Posterior cingulate gyrus (tissue), 11 donors: ENCODE measurements around the gene CHST3.
A peak's percentile ranks its signal among the peaks of the same experiment; 100 is the strongest.
"Not testable (repeated sequence)": the region's sequence is repeated elsewhere in the genome, so short reads cannot be mapped to it uniquely, and the experiment has no call there.

Experiments
- DNase-seq, 10 donors: peaks; one replicate each; pipeline versions ENCODE4 v3.0.0 to v3.0.0-alpha.2; 2020 to 2021; ENCODE audit warnings: mixed read lengths in 3 of 10
- intact Hi-C: fragments of 100-400 bp; cut with DNase I; formaldehyde crosslinking; loops from one replicate; pipeline ENCODE4 v1.15.1; 2023

CHST3 gene

DNA sequence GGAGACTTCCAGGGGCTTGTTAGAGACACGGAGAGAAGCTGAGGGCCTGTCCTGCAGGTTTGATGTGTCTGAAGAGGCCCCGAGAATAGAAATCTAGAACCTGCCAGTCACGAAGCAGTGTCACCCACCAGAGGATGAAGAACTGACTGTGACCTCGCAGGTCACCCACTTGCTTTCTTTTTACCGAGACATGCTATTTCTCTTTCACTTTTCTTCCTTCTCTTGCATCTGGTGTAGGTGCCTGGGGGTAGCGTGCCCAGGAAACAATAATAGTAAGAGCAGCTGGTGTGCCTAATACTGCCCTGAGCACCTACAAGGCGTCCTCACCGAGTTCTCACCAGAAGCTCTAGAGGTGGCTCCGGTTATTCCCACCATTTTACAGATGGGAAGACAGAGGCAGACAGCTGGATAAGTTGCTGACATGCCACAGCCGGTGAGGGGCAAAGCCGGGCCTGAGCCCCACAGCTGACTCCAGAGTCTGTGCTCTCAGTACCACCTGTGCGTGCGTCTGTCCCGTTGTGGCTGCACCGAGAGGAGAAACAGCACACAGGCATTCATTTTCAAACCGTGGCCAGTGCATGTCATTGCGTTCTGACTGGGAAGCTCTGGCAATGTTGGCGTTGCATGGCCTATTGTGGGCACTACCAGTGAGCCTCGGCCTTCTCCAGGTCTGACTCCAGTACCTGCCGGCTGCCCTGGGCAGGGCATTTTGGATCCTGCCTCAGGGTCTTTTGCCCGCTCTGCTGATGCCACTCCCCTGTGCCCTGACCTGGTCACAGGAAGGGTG is 7.8 kb downstream of the CHST3 start:
- intact Hi-C loops, result no loop called here
- DNase-seq, result no peak

DNA sequence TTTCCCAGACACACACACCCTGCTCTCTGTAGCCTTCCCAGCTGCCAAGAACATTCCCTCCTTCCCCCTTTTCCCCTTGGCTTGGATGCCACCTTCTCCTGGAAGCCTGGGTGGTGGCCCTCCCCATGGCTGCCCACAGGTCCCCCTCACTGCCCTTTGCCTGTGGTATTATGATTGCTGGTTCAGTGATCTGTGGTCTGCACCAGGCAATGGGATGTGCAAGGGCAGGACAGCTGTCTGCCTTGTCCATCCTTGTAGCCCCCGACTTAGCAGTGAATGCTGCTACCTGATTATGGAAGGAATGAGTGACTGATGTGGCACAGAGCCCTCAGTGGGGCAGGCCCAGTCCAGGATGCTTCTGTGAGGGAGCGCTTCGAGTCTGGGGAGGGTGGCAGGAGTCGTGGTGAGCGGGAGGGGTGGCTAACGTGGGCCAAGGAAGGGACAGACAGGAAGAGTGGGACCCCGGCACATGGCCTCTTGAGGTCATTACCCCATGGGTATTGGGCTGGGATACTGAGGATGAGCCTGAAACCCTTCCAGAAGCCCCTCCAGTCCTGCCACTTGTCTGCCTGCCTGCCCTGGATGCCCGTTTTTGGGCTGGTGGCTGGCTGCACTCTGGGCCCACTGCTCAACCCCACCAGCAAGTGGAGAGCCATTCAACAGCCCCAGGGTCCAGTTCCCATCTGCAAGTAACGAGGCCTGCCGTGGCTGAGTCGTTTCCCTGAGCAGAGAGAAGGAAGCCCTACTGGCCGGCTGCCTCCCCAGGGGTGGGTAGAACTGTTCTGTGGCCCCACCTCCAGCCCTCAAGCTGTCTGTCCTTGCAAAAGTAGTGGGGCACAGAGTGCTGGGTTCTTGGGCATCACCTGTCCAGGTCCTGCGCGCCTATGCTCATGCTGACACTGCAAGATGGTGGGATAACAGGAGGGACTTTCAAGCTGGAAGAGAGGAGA is 8.8 kb downstream of the CHST3 start:
- peak in 1 of 10 donors; percentile 37 for DNase-seq
- intact Hi-C loops, result no loop called here

DNA sequence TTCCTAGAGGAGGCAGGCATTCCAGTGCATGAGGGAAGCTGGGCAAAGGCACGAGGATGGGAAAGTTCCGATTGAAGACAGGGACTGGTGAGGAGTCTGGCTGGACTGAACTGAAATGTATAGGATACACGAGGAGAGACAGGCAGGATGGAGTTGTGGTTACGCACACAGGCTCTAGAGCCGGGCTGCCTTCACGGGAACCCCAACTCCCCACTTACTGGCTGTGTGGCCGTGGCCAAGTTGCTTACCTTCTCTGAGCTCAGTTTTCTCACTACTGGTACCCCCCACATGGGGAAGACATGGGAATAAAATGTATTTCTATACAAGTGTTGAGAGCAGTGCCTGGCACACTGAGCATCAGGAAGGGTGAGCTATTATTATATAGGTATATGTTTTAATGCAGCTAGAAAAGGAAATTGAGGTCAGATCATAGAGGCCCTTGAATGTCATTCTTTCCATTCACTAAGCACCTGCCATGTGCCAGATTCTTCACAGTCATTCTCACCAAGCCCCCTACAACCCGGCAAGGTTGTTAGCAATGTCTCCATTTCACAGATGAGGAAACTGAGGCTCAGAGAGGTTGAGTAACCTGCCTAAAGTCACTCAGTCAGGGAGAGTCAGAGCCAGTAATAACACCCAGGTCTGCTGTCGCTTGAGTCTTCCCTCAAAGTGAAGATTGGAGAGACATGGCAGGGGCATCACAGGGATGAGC is 9.7 kb downstream of the CHST3 start:
- intact Hi-C loops, result no loop called here

DNA sequence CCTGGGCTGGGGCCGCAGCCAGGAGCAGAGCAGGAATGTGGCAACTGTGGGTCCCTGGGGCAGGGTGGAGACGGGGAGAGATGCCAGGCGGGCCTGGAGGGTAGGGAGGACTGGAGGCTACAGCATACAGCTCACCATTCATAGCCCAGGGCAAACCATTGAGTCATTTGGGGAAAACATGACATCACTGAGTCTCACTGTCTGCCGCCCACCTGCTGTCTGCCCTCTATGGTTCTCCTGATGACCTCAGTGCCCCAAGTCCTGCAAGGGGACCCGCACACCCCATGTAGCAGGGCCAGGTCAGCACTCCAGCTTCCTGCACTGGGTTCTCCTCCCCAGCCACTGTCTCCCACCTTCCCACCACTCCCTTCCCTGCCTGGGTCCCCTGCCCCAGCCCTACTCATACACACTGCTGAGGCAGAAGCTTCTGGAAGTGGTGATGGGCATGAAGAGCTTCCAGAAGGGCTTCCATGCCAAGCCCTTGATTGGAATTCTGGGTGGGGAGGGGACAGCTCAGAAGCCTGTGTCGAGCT is 10.4 kb downstream of the CHST3 start:
- peak in 2 of 10 donors; percentile 73 to 79 for DNase-seq
- intact Hi-C loops, result no loop called here

More for the DNA sequence above, 9.7 kb downstream of the CHST3 start:
- no peak for DNase-seq

DNA sequence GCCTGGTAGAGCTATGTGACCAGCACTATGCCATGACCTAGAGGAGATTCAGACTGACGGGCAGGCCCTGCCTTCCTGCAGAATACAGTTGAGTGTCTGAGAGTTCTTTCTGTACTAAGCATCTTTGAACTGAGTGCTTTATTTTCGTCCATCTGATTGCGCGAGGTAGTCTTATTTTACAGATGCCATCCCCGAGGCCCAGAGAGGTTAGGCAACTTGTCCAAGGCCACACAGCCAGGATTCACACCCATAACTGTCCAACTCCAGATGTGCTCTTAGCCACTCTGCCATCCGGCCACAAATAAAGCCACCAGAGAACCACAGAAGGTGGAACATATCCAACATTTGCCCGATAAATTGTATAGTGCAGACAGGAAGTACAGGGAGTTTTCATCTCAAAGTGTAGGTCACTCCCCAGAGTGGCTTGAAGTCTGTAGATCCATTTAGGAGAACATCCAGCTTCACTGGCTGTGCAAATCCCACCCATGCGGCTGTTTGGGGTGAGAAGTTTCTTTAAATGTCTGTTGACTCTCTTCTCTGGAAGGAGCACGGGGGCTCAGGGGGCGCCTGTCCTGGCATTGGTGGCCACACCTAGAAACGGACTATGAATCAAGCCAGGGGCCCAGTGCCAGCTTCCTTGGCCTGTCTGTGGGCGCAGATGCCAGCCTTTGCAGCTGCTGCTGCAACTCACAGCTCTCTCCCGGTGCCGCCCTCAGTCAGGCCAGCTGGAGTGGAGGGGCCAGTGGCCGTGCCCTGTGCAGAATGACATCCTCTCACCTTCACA is 11.1 kb downstream of the CHST3 start:
- DNase-seq, result peak; percentile 72 to 97 (median 86)
- intact Hi-C loops, result no loop called here

DNA sequence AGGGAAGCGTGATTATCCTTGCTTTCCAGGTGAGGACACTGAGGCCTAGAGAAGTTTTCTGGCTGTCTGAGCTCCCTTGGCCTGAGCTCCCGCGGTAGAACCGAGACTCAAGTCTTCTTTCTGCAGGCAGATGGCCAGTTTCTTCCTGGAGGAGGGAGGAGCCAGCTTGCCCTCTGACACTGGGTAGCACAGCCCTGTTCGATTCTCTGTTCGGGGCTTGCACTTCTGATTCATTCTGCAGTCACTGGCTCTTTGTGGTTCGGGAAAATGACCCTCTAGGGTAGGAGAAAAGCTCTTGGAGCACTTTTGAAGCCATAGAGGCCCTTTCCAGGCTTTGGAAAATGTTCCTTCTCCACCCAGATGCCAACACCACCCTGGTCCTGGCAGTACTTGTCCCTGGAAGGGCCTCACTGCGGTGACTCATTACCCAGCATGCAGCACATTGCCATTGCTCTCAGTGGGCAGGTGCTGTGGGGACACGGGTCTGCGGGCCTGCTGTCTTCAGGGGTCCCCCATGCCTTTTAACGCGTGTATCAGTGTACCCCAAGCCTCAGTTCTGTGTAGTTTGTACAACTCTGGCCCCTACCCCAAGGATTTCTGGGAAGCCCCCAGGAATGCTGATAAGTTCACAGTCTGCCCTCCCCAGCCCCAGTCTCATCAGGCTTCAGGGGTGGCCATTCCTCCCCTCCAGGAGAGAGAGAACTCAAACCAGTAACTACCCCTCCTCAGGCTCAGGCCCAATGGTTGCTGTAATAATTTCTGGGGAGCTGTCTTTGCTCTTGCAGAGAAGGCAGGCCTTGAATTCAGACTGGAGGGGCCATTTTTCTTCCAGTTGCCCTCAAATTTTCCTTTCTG is 11.9 kb downstream of the CHST3 start:
- intact Hi-C loops, result no loop called here
- peak in 5 of 10 donors; percentile 53 to 93 (median 81) for DNase-seq

DNA sequence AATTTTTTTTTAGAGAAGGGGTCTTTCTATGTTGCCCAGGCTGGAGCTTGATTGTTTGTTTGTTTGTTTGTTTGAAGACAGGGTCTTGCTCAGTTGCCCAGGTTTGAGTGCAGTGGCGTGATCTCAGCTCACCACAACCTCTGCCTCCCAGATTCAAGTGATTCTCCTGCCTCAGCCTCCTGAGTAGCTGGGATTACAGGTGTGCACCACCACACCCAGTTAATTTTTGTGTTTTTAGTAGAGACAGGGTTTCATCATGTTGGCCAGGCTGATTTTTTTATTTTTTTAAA is 13.4 kb downstream of the CHST3 start:
- intact Hi-C loops, DNase-seq: not testable (repeated sequence)

DNA sequence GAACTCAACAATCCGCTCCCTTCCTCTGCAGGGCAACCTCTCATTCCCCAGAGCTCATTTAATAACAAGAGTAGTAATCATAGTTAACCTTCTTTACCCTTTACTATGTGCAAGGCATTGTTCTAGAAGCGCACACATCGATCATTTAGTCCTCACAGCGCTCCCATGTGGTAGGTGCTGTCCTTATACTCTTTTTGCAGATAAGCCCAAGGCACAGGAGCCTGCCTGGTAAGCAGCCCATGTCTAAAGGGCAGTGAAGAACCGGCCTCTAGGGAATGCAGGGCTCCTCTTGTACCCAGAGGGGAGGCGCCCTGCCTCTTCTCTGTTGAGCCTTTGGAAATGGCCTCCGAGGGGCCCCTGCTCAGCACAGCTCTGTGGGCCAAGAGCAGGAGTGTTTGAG is 14.3 kb downstream of the CHST3 start:
- DNase-seq, result peak in 1 of 10 donors; percentile 42
- intact Hi-C loops, result no loop called here

DNA sequence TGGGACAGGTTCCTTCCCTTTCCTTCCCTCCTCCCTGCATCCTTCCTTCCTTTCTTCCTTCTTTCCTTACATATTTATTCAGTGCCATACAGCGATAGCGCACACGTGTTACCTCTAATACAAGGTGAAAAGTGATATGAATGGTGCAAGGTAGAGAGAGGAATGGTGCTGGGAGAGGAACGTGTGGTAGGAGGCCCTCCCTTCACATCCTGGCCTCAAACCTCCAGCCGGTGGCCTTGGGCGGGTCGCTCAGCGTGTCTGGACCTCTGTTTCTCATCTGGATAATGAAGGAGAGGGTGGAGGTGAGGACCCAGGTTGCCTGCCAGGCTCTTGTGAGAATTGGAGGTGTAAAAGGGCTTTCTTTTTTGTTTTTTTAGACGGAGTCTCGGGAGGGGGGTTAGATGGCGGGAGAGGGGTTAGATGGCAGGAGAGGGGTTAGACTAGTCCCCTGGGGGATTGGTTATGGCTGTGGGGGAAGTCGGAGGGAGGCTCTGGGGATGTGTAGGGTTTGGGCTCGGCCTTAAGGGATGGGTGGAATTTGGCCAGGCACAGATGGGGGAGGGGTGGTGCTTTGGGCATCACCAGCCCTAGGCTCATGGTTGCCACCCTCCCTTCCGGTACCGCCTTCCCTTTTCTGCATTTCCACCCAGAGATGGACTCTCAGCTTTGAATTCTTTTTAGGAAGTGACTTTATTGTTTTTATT is 14.9 kb downstream of the CHST3 start:
- DNase-seq, result peak in 3 of 10 donors; percentile 14 to 58 (median 33)
- intact Hi-C loops, result no loop called here

DNA sequence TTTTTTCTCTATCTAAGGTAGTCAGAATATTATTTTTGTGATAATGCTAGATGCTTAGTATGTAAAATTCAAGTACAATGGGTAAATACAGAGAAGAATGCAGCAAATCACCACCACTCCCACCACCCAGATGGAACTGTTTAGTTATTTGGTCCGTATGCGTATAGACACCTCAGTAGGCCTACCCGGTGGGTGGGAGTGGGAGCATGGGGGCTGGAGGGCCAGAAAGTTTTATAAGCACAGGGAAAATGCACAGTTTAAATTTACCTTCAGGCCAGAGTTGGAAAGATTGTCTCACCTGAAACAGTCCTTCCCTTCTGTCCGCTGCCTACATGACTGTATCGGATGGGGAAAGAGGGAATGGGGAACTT is 15.5 kb downstream of the CHST3 start:
- intact Hi-C loops, result no loop called here
- DNase-seq, result peak in 1 of 10 donors; percentile 15

DNA sequence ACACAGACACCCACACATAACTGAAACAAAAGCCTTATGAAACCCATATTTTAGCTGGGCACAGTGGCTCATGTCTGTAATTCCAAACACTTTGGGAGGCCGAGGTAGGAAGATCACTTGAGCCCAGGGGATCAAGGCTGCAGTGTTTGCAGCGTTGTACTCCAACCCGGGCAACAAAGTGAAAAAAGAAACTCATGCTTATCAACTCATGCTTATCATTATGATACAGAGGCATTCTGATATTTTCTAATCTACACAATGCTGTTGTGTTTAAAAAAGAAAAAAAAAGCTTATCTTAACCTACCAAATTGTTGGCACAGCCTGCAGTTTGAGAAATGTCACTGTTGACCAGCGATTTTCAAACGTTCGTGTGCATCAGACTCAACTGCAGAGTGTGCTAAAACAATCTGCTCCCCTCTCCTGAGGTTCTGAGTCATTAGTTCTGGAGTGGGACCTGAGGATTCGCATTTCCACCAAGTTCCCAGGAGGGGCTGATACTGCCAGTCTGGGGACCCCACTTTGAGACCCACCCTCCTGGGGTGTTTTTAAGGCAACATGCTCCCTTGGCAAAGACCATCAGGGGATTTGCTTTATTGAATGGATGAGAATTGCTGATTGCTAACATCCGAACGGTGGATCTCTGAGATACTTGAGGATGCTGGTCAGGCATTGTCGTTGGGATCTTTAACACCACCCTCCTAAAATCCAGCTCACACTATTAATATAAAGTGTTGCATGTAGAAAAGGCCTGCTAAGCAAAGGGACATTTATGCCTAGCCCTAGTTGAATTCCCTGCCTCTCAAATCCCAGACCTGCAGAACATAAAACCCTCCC is 16.2 kb downstream of the CHST3 start:
- intact Hi-C loops, result no loop called here
- peak in 1 of 10 donors; percentile 13 for DNase-seq

DNA sequence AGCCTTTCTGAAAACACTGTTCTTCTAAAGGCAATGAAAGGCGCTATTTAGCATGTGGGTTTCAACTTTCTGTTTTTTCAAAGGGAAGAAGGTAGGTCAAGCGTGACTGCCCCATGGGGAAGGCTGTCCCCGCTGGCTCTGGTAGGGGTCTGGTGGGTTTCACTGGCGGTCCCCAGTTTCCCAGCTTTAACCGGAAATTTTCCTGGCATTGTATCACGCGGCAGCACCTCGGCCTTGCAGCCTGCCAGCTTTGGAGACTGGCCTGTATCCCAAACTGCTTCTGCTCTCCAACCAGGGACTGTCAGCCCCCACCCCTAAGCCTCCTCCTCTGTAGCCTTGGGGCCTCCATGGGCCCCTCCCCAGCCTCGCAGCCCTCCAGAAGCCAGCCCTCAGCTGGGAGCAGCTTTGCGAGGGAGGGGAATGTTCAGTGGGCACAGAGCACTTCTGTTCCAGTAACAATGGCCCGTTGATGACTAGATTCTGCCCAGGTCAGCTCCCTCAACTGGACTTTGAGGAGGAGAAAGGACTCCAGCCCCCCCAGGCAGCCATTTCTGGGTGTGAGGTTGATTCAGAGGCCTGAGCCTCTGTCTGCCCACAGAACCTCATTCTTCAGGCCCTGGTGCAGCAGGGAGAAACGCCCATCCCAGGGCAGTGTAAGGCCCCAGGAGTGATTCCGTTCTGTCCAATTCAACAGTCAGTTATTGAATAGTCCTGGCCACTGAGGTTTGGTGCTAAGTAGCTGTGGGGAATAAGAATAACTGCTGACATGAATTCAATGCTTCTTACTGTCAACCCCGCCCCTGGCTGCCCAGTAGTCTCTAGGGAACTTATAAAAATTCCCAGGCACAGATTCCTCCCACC is 17.1 kb downstream of the CHST3 start:
- intact Hi-C loops, result no loop called here
- DNase-seq, result peak; percentile 76 to 98 (median 86)

DNA sequence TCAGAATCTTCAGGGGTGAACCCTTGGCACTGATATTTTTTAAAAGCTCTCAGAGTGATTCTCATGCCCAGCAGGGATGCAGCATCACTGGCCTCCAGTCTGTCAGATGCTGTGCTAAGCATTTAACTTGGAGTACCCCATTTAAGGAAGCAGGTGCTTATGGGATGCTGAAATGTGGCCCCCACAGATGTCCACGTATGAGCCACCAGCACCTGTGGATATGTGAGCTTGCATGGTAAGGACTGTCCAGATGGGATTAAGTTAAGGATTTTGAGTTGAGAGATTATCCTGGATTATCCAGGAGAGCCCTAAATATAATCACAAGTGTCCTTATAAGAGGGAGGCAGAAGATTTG is 17.7 kb downstream of the CHST3 start:
- intact Hi-C loops, result no loop called here
- DNase-seq, result peak in 2 of 10 donors; percentile 16 to 18

DNA sequence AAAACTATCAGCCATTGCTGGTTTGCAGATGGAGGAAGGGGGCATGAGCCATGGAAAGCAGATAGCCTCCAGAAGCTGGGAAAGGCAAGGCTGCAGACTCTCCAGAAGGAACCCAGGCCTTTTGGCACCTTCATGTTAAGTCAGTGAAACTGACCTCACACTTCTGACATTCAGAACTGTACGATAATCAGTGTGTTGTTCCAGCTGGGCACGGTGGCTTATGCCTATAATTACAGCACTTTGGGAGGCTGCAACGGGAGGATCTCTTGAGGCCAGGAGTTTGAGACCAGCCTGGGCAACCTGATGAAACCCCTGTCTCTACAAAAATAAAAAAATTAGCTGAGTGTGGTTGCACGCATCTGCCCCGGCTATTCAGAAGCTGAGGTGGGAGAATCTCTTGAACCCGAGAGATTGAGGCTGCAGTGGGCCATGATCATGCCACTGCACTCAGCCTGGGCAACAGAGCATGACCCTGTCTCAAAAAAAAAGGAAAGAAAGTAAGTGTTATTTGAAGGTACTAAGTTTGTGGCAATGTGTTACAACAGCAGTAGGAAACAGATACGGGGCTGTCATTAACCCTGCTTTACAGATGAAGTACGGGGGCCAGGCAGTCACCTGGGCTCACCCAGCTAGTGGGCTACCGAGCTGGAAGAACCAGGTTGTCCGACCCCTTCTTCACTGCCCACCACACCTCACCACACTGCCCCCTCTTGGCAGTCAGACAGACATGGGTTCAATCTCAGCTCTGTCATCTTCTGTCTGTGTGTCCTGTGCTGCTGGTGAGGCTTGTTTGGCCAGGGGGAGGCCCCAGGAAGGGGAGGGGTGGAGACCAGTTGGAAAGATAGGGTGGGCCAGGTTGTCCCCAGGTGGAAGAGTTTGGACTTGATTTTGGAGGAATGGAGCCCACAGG is 18.3 kb downstream of the CHST3 start:
- peak in 5 of 10 donors; percentile 5 to 39 (median 24) for DNase-seq
- intact Hi-C loops, result no loop called here

DNA sequence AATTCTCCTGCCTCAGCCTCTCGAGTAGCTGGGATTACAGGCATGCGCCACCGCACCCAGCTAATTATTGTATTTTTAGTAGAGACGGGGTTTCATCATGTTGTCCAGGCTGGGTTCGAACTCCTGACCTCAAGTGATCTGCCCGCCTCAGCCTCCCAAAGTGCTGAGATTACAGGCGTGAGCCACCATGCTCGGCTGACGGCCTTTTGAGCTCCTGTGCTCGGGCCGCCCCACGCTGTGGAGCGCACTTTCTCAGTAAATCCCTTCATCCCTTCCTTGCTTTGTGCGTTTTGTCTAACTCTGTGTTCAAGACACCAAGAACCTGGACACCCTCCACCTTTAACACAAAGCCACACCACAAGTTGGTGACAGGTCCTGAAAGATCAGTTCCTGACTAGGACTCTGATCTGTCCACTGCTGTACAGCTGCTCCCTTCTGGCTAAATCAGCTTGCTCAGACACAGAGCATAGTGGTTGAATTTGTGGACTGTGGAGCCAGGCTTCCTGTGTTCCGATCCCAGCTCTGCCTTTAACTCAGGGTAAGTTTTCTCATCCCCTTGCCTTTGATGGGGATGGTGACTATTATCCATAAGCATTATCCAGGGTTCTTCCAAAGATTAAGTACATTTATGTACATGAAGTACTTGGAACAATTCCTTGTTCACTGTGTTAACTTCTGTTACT is 20.1 kb downstream of the CHST3 start:
- intact Hi-C loops, result no loop called here
- peak in 2 of 10 donors; percentile 57 to 75 for DNase-seq
